ENCODE measurements around the gene TSPAN5. TPM values are rescaled to one million over a fixed set of nuclear protein-coding genes. Genes with fewer than 3 reads are reported as not detected.

TSPAN5 gene
- total and polyA plus RNA-seq, 2 of the 4 experiments (the other 2 are of a cell fraction): 64.8 to 79.6 TPM

DNA sequence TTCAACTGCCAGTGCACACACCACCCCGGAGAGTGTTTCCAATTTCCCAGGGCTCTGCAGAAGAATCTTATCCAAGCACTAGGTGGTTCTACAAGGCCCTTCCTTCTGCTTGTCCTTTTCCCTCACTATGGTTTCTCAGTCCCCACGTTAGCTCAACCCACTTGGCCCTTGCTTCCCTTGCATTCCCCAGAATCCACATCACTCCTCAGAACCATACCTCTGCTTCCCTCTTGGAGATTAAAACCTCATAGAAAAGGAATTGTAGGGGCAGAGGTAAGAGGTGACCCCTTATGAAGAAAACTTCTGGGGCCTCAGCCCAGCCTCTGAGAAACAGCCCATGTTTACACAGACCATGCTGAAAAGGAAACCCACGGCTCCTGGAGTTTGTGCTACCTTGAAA, 42.4 kb downstream of the TSPAN5 start:
- Histone ChIP-seq H4K8ac (ENCODE audit: low read depth in 2 of 2, low read length in 2 of 2) (no peak overlapping the region), H2BK5ac (ENCODE audit: low read depth, low read length, poor library complexity, severe bottlenecking) (no peak overlapping the region), H3K23ac (ENCODE audit: low read depth, low read length) (peak overlapping the region; percentile 63; the same call in 1 of the 2 replicates), H3K4me2 (ENCODE audit: low read depth, low read length) (no peak overlapping the region), H3K14ac (replicated peaks; ENCODE audit: low read depth, low read length) (0 out of 2 replicates have a peak overlapping the region, but pooled peaks have one; percentile 34), H3K9me1 (ENCODE audit: insufficient read depth, low read length) (peaks cover 15% of the 10 kb centered on the region), H3K18ac (ENCODE audit: low read depth, low read length) (no peak overlapping the region), H3K9ac (ENCODE audit: low read depth, low read length) (no peak overlapping the region), H3K4ac (ENCODE audit: low read depth, low read length) (no peak overlapping the region), H3K27me3 (ENCODE audit: control insufficient read depth, insufficient read depth, low read length) (no peaks in the 10 kb centered on the region), H3K27ac (ENCODE audit: insufficient read depth, low read length) (no peak overlapping the region), H4K20me1 (ENCODE audit: insufficient read depth, low read length) (peaks cover 12% of the 10 kb centered on the region), H2AFZ (replicated peaks; ENCODE audit: low read length, poor library complexity) (no peak overlapping the region), H2BK15ac (ENCODE audit: low read depth, low read length) (no peak overlapping the region), H4K5ac (ENCODE audit: low read depth, low read length) (no peak overlapping the region), H4K91ac (ENCODE audit: insufficient read depth, low read depth, low read length) (no peak overlapping the region), H3K79me1 (ENCODE audit: low read depth in 1 of 2, low read length in 2 of 2) (peaks cover 51 to 89% of the 10 kb centered on the region in 2 experiments), H2AK9ac (replicated peaks; ENCODE audit: low read depth, low read length, poor library complexity) (no peak overlapping the region), H3K56ac (ENCODE audit: extremely low read depth, insufficient read depth, low read length) (no peak overlapping the region), H3K4me3 (ENCODE audit: insufficient read depth, low read depth, low read length) (no peak overlapping the region), H2BK20ac (ENCODE audit: low read depth, low read length) (no peak overlapping the region), H3K4me1 (ENCODE audit: control insufficient read depth, insufficient read depth, low read length) (peaks cover 25% of the 10 kb centered on the region), H3K9me3 (ENCODE audit: control insufficient read depth, insufficient read depth, low read length) (no peaks in the 10 kb centered on the region), H3K36me3 (ENCODE audit: control insufficient read depth, insufficient read depth, low read length) (no peaks in the 10 kb centered on the region), H2BK120ac (ENCODE audit: low read depth, low read length) (no peak overlapping the region), H2AK5ac (ENCODE audit: low read depth, low read length) (0 out of 2 replicates have a peak overlapping the region, but pooled peaks have one; percentile 20)
- intact Hi-C loops (cut with micrococcal nuclease): no loop called here
- CTCF ChIA-PET: no interaction called here
- DNase-seq (no peak), ATAC-seq (ENCODE audit: low read depth) (no peak)
- dilution Hi-C loops (cut with HindIII; ENCODE audit: low sequenced_read_pairs, unreplicated experiment): no loop called here
- POLR2A ChIA-PET (ENCODE audit: unreplicated experiment): no interaction called here
- TF ChIP-seq CEBPB (IDR thresholded peaks at IDR 0.05; ENCODE audit: low read depth, low read length) (no peak), SMC3 (IDR thresholded peaks at IDR 0.05; ENCODE audit: low read depth, low read length) (no peak), RFX5 (IDR thresholded peaks at IDR 0.05; ENCODE audit: low read depth, low read length) (no peak), BHLHE40 (IDR thresholded peaks at IDR 0.05; ENCODE audit: low read depth, low read length) (no peak), CHD1 (IDR thresholded peaks at IDR 0.05; ENCODE audit: low read depth, low read length) (no peak), NFE2L2 (IDR thresholded peaks at IDR 0.05; ENCODE audit: low read depth, low read length) (no peak), MXI1 (IDR thresholded peaks at IDR 0.05; ENCODE audit: borderline replicate concordance, low read depth, low read length) (no peak), POLR2A (IDR thresholded peaks at IDR 0.05; ENCODE audit: low read depth, low read length) (no peak), FOS (IDR thresholded peaks at IDR 0.05; ENCODE audit: low read depth, low read length) (no peak), RAD21 (IDR thresholded peaks at IDR 0.05; ENCODE audit: low read length) (no peak), MAFK (IDR thresholded peaks at IDR 0.05; ENCODE audit: low read depth, low read length) (no peak)
- TF ChIP-seq, protein P1, sequence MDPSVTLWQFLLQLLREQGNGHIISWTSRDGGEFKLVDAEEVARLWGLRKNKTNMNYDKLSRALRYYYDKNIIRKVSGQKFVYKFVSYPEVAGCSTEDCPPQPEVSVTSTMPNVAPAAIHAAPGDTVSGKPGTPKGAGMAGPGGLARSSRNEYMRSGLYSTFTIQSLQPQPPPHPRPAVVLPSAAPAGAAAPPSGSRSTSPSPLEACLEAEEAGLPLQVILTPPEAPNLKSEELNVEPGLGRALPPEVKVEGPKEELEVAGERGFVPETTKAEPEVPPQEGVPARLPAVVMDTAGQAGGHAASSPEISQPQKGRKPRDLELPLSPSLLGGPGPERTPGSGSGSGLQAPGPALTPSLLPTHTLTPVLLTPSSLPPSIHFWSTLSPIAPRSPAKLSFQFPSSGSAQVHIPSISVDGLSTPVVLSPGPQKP (IDR thresholded peaks at IDR 0.05; ENCODE audit: borderline replicate concordance, low read depth, low read length): no peak
- TF ChIP-seq, protein P2, sequence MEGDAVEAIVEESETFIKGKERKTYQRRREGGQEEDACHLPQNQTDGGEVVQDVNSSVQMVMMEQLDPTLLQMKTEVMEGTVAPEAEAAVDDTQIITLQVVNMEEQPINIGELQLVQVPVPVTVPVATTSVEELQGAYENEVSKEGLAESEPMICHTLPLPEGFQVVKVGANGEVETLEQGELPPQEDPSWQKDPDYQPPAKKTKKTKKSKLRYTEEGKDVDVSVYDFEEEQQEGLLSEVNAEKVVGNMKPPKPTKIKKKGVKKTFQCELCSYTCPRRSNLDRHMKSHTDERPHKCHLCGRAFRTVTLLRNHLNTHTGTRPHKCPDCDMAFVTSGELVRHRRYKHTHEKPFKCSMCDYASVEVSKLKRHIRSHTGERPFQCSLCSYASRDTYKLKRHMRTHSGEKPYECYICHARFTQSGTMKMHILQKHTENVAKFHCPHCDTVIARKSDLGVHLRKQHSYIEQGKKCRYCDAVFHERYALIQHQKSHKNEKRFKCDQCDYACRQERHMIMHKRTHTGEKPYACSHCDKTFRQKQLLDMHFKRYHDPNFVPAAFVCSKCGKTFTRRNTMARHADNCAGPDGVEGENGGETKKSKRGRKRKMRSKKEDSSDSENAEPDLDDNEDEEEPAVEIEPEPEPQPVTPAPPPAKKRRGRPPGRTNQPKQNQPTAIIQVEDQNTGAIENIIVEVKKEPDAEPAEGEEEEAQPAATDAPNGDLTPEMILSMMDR (conservative IDR thresholded peaks at IDR 0.05; ENCODE audit: low read depth, low read length): no peak
- 89% methylated on average over 1 of the region's 3 CpGs; no CpG with 5 or more reads in 1 of the 2 experiments for WGBS, 2 experiments (ENCODE audit: extremely low coverage in 2 of 2, insufficient read length in 1 of 2)
- BruUV-seq (replicated peaks): no TSS peak
- in situ Hi-C loops (cut with MboI; ENCODE audit: low sequenced_read_pairs): no loop called here

All from IMR-90 (cell line).